ENCODE data around the gene STX12. TPM values are rescaled to one million over a fixed set of nuclear protein-coding genes. Genes with fewer than 3 reads are reported as not detected.

Gene STX12
- total and polyA plus RNA-seq, 2 of the 4 experiments (the other 2 are of a cell fraction): 28.6 to 54.8 TPM

DNA sequence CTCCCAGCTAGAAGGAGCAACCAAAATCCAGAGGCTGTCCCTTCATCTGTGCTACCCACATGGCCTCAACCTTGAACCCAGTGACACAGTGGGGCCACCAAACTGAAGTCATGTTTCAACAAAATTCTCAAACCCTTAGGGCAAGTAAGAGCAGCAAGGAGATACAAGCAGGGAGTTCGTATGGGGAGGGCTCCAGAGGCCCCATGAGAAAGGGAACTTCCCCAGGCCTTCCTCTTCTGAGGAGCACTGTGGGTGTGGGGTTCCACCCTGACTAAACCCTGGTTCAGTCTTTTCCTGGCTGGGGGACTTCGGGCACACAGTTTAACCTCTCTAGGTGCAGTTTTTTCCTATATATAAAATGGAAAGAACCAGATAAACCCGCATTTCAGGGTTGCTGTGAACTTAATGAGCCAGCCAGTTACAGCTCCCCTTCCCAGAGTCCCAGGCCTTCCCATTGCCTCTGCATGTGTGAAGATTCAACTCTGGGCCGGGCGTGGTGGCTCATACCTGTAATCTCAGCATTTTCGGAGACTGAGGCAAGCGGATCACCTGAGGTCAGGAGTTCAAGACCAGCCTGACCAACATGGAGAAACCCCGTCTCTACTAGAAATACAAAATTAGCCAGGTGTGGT is 91.4 kb downstream of the STX12 start (continued):
- TF ChIP-seq MAFK (IDR thresholded peaks at IDR 0.05; ENCODE audit: low read depth, low read length): no peak

DNA sequence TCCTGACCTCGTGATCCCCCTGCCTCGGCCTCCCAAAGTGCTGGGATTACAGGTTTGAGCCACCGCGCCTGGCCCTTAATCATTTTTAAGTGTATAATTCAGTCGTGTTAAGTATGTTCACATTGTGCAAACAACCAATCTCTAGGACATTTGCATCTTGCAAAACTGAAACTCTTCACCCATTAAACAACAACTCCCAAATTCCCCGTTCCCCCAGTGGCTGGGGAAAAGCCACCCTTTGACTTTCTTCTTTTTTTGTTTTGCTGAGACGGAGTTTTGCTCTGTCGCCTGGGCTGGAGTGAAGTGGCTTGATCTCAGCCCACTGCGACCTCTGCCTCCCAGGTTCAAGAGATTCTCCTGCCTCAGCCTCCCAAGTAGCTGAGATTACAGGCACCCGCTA is 92.8 kb downstream of the STX12 start:
- TF ChIP-seq, protein P1, sequence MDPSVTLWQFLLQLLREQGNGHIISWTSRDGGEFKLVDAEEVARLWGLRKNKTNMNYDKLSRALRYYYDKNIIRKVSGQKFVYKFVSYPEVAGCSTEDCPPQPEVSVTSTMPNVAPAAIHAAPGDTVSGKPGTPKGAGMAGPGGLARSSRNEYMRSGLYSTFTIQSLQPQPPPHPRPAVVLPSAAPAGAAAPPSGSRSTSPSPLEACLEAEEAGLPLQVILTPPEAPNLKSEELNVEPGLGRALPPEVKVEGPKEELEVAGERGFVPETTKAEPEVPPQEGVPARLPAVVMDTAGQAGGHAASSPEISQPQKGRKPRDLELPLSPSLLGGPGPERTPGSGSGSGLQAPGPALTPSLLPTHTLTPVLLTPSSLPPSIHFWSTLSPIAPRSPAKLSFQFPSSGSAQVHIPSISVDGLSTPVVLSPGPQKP (IDR thresholded peaks at IDR 0.05; ENCODE audit: borderline replicate concordance, low read depth, low read length): no peak
- TF ChIP-seq POLR2A (IDR thresholded peaks at IDR 0.05; ENCODE audit: low read depth, low read length) (no peak), CEBPB (IDR thresholded peaks at IDR 0.05; ENCODE audit: low read depth, low read length) (no peak), RCOR1 (IDR thresholded peaks at IDR 0.05; ENCODE audit: insufficient replicate concordance, low read length) (no peak), SMC3 (IDR thresholded peaks at IDR 0.05; ENCODE audit: low read depth, low read length) (no peak), MAFK (IDR thresholded peaks at IDR 0.05; ENCODE audit: low read depth, low read length) (no peak), MAZ (IDR thresholded peaks at IDR 0.05; ENCODE audit: borderline replicate concordance, low read depth, low read length) (no peak), FOS (IDR thresholded peaks at IDR 0.05; ENCODE audit: low read depth, low read length) (no peak)
- TF ChIP-seq, protein P2, sequence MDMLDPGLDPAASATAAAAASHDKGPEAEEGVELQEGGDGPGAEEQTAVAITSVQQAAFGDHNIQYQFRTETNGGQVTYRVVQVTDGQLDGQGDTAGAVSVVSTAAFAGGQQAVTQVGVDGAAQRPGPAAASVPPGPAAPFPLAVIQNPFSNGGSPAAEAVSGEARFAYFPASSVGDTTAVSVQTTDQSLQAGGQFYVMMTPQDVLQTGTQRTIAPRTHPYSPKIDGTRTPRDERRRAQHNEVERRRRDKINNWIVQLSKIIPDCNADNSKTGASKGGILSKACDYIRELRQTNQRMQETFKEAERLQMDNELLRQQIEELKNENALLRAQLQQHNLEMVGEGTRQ (IDR thresholded peaks at IDR 0.05; ENCODE audit: low read depth, low read length): no peak
- TF ChIP-seq, protein P3, sequence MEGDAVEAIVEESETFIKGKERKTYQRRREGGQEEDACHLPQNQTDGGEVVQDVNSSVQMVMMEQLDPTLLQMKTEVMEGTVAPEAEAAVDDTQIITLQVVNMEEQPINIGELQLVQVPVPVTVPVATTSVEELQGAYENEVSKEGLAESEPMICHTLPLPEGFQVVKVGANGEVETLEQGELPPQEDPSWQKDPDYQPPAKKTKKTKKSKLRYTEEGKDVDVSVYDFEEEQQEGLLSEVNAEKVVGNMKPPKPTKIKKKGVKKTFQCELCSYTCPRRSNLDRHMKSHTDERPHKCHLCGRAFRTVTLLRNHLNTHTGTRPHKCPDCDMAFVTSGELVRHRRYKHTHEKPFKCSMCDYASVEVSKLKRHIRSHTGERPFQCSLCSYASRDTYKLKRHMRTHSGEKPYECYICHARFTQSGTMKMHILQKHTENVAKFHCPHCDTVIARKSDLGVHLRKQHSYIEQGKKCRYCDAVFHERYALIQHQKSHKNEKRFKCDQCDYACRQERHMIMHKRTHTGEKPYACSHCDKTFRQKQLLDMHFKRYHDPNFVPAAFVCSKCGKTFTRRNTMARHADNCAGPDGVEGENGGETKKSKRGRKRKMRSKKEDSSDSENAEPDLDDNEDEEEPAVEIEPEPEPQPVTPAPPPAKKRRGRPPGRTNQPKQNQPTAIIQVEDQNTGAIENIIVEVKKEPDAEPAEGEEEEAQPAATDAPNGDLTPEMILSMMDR (conservative IDR thresholded peaks at IDR 0.05; ENCODE audit: low read depth, low read length): no peak
- Histone ChIP-seq H3K14ac (replicated peaks; ENCODE audit: low read depth, low read length) (no peak overlapping the region), H4K91ac (ENCODE audit: insufficient read depth, low read depth, low read length) (no peak overlapping the region), H2BK20ac (ENCODE audit: low read depth, low read length) (no peak overlapping the region), H2AK5ac (ENCODE audit: low read depth, low read length) (no peak overlapping the region), H3K79me1 (ENCODE audit: low read depth in 1 of 2, low read length in 2 of 2) (no peaks in the 10 kb centered on the region), H3K9me1 (ENCODE audit: insufficient read depth, low read length) (peaks cover 13% of the 10 kb centered on the region), H2BK5ac (ENCODE audit: low read depth, low read length, poor library complexity, severe bottlenecking) (no peak overlapping the region), H2BK15ac (ENCODE audit: low read depth, low read length) (no peak overlapping the region), H3K4me2 (ENCODE audit: low read depth, low read length) (no peak overlapping the region), H2AK9ac (replicated peaks; ENCODE audit: low read depth, low read length, poor library complexity) (no peak overlapping the region), H2BK120ac (ENCODE audit: low read depth, low read length) (no peak overlapping the region), H3K56ac (ENCODE audit: extremely low read depth, insufficient read depth, low read length) (no peak overlapping the region), H4K20me1 (ENCODE audit: insufficient read depth, low read length) (no peaks in the 10 kb centered on the region), H4K8ac (ENCODE audit: low read depth in 2 of 2, low read length in 2 of 2) (no peak overlapping the region), H3K23ac (ENCODE audit: low read depth, low read length) (no peak overlapping the region), H3K9me3 (ENCODE audit: control insufficient read depth, insufficient read depth, low read length) (no peaks in the 10 kb centered on the region), H3K4me1 (ENCODE audit: control insufficient read depth, insufficient read depth, low read length) (peaks cover 13% of the 10 kb centered on the region), H3K27ac (ENCODE audit: insufficient read depth, low read length) (no peak overlapping the region), H3K4ac (ENCODE audit: low read depth, low read length) (no peak overlapping the region), H4K5ac (ENCODE audit: low read depth, low read length) (no peak overlapping the region), H3K9ac (ENCODE audit: low read depth, low read length) (no peak overlapping the region), H2AFZ (replicated peaks; ENCODE audit: low read length, poor library complexity) (no peak overlapping the region), H3K4me3 (ENCODE audit: insufficient read depth, low read depth, low read length) (no peak overlapping the region), H3K27me3 (ENCODE audit: control insufficient read depth, insufficient read depth, low read length) (no peaks in the 10 kb centered on the region), H3K18ac (ENCODE audit: low read depth, low read length) (no peak overlapping the region), H3K36me3 (ENCODE audit: control insufficient read depth, insufficient read depth, low read length) (no peaks in the 10 kb centered on the region)
- WGBS, 2 experiments (ENCODE audit: extremely low coverage in 2 of 2, insufficient read length in 1 of 2): 100% methylated on average over 2 of the region's 10 CpGs; no CpG with 5 or more reads in 1 of the 2 experiments
- ChIA-PET CTCF (no interaction called here), POLR2A (ENCODE audit: unreplicated experiment) (no interaction called here)
- BruUV-seq (replicated peaks): no TSS peak
- intact Hi-C loops (cut with micrococcal nuclease) (no loop called here), dilution Hi-C loops (cut with HindIII; ENCODE audit: low sequenced_read_pairs, unreplicated experiment) (no loop called here), in situ Hi-C loops (cut with MboI; ENCODE audit: low sequenced_read_pairs) (loop anchor here (25.0 kb wide), 1 partner anchor 346 kb away; no protein-coding TSS in a partner anchor)
- ATAC-seq (ENCODE audit: low read depth) (no peak), DNase-seq (no peak)

Measured in IMR-90 (cell line).